HL-60/S4 treated with retinoic acid at 250 ng/mL for 4 days and 3 days (cell line): Measurements from ENCODE around the gene KRT72.

Source experiments
- in situ Hi-C: fragments of 300-500 bp; cut with MboI; formaldehyde crosslinking; loops from 2 replicates; pipeline ENCODE4 v1.7.0; 2022; ENCODE audit warnings: low sequenced_read_pairs

Gene KRT72

DNA sequence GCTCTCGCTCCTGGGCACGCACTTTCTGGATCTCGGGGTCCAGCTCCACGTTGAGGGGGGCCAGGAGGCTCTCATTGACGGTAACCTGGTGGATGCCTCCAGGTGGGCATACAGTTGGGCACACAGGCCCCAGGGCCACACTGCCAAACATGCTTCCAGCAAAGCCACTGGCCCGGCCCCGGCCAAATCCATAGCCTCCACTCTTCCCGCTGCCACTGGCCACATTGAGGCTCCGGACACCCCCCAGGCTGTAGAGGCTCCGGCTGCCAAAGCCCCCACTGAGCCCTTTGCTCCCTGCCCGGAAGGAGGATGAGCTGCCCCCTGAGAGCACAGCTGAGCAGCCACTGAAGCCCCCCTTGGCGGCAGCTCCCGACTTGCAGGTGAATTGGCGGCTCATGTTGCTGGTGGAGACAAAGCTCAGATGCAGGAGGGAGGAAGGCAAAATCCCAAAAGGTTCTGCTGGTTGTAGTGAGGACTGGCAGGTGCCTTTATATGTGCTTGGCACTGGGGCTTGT, 48.5 kb downstream of the KRT72 start, which contains the start of gene KRT71:
Gene KRT71, minus strand, starts transcription at position 465 of the 515 bp plus-strand sequence. Its CDS starts 68 bp downstream, at position 397.
- in situ Hi-C loops = no loop called here

DNA sequence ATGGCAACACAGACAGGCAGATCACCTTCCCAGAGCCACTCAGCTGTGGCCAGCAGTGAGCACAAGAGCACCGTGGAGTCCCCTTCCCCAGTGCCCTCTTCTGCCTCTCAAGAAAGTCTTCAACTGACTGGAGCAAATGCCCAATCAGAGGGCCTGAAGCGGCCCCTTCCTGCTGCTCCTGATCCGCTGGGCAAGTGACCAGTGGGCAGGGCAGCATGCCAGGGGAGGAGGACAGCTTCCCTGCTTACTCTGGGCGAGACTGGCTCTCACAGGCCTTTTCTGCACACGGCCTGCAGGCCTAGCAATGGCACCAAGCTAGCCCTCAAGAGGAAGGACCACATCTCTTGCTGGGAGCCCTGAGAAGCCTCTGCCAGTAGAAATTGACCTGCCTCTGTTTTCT, 49.2 kb downstream of the KRT72 start:
- in situ Hi-C loops = no loop called here

DNA sequence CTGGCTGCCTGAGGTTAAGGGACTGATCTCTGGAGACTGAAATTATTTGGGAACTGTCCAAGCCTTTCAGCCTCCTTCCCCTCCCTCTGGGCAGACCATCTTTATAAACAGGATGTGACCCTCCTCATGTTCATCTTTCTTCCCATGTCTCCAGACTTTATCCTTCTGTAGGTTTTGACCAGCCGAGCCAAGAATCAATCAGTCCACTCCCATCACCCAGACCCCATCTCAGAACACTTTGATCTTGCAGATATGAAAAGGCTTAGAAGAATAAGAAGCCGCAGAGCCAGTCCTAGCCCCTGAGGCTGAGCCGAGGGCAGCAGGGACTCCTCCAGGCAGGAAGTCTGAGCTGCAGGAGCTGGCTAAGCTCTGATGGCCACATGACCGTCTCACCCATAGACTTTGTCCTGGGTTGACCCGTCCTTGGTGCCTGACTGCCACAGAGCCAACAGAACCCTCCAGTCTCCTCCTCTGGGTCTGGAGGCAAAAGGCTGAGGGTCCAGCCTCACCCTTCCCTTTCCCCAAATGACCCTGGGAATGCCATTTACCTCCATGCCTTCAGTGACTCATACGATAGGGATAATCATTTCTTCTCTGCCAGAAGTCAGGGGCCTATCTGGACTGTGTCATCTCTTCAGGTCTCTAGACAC, 49.9 kb downstream of the KRT72 start:
- in situ Hi-C loops = no loop called here

DNA sequence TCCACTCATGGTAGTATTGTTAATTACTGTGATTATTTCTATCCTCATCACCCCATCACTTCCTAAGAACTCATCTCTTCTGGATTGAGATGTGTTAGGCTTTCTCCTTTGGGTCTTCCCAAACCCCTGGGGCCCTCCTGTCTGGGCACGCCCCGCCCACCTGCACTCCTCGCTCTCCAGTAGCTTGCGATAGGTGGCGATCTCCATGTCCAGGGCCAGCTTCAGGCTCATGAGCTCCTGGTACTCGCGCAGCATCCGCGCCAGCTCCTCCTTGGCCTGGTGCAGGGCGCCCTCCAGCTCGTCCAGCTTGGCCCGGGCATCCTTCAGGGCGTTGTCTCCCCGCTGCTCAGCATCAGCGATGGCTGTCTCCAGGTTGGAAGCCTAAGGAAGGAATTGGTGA, 55.1 kb downstream of the KRT72 start:
- in situ Hi-C loops = no loop called here

DNA sequence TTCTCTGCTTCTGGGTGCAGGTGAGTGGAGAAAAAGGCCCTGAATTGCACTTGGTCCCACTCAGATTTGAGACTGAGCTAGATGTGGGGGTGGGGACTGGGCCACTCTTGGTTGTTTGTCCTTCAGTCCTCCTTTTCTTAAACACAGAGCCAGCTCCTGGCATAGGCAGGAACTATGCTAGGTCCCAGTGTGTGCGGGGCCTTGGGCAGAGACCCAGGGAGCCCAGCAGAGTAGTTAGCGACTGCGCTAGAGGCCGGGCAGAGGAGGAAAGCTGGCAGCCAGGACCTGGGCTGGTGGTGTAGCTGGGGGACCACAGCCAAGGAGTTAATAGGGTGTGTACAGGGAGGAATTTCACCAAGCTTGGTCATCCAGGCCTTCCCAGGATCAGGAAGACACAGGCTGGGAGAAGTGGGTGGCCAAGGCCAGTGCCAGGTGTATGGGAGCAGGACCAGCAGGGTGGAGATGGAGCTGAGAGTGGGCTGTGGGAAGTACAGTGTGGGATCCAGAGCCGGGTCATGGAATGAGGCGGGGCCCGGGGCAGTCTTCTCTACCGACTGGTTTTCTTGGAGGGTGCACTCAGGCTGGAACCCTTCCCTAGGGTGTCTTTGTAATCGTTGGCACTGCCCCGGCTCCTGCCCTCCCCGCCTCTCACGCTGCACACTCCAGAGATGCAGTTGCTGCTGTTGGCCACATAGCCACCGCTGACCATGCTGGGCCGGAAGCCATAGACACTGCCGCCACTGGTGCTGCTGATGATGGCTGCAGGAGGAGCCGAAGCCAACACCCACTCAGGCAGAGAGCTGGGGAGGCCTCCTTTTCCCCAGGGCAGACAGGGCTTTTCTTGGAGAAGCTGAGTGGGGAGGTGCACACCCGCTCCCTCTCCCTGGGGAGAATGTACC, 57.0 kb downstream of the KRT72 start:
- in situ Hi-C loops = no loop called here

DNA sequence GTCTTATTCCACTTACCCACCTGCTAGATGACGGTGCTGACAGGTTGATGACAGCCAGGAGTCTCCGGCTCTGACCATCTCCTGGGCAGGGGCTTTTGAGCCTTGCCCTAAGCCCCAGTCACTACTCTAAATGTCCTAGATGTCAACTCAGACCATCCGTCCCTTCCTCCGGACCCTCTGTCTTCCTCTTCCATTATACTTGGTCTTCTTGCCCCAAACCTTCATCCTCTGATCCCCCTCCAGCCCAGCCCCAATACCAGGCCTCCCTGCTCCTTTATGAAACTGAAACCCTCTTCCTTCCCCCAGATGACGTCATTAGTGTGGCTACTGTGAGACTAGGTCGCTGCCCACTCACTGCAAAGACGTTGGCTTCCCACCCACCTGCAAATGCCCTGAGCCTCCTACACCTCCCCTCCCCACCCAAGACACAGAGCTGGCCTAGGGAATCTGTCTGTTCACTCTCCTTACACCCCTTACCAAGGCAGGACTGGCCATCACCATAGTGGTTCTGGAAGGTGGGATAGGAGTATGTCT, 58.4 kb downstream of the KRT72 start:
- in situ Hi-C loops = no loop called here

DNA sequence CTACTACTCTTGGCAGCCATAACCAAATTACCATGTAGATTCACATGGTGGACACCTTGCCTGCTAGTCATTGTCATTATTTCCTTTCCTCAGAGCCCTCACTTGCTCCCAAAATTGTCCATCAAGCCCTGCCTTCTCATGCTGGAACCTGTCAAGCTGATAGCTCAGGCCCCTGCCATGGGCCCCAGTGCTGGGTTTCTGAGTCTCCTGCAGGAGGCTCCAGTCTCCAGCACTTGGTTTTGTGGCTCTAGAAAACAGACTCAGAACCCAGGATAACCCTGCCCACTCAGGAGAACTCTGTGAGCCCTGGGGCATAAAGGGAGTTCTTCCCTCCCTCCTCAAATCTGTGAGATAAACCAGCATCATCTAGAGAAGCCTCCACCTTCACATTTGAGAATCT, 59.1 kb downstream of the KRT72 start:
- in situ Hi-C loops = no loop called here

DNA sequence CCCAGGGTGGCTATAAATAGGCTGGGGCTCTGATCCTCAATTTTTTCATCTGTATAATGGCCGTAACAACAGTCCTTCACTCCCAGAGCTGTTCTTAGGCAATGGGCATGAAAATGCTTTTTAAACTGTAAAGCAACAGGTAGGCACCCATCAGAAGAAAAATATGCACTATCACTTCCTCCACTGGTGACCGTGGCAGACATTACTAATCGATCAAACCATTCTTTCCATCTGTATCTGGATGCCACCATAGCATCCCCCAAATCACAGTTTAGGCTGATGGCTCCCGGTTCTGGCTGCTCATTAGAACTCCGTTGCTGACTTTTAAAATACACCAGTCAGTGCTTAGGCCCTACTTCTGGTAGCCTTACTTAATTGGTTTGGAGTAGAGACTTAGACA, 59.6 kb downstream of the KRT72 start:
- in situ Hi-C loops = no loop called here

DNA sequence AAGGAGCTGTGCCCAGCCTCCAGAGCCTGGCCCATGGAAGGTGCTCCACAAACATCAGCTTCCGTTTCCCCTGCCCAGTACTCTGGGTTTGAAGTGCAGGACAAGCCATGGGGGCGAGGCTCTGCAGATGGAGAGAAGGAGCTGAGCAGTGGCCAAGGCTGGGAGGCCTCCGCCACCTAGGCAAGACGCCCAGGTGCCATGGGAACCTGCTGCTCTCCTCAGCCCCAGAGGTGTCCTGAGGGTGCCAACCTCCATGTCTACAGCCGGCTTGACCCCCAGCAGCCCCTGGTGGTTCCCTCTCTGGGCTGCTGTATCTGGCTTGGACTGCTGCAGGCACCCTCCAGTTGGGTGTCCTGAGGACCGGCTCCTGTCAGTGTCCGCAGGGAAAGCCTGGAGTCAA, 60.7 kb downstream of the KRT72 start:
- in situ Hi-C loops = no loop called here

DNA sequence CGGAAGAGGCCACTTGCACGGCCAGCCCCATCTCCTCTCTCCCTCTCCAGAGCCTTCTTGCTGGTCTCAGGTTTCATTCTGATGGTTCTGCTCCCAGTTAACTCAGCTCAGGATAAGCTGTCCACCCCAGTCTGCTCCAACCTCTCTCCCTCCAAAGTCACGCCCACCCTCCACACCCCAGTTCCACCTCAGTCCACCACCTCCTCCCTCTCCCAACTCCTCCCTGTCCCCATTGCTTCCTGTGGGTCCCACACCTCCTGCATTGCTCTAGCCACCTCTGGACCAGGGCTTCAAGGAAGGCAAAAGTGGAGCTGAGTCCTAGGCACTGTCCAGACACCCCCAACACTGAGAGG, 61.5 kb downstream of the KRT72 start:
- in situ Hi-C loops = no loop called here

DNA sequence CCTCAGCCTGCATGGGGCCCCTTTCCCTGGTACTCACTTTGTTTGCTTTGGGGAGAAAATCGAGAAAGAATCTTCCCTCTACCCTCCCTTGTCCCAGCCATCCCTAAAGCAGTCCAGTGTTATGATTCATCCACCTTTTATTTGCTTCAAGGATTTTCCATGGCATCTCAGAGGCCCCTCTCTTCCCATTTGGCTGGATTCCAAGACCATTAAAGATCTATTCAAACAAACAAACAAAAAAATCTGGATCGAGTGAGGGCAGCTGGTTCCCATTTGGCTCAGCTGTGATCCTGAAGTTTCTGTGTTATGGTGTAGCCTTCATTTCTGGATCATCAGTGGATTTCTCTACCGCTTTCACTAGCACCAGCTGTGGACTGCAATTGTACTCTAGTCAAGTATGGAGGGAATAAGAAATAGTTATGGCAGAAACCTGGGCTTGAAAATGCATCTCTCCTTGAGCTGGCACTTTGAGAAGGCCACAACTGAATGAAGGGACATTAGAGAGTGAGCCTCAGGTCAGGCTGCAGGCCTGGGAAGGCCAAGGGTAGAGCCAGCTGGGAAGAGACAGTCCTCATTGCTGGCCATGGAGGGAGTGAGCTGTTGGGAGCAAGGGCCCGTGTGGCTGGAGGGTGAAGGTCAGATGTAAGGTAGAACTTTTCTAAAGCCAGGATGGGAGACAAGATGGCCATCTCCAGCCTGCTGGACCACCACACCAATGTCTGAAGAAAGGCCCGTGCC, 62.0 kb downstream of the KRT72 start:
- in situ Hi-C loops = no loop called here

DNA sequence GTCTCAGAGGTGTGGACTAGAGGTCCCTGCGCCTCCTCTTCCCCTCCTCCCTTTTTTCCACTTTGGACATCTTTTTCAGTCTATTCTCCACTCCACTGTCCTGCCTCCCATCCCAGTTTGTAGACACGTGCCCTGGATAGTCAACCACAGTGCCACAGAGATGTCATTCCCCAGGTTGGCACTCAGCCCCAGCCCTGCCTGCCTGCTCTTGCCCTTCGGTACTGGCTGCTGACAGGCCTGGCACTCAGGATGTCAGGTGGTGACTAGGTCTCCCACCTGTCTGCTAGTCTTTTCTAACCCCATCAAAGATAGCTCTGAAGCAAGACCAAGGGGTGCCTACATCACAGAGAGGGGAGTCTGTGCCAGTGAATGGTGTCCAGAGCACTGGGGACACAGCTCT, 64.2 kb downstream of the KRT72 start:
- in situ Hi-C loops = no loop called here
